ENCODE data around the gene KHDC4. TPM values are rescaled to one million over a fixed set of nuclear protein-coding genes. Genes with fewer than 3 reads are reported as not detected.

The KHDC4 gene
- total and polyA plus RNA-seq, 9 of the 15 experiments (the other 6 are each of a cell fraction or from before 2014, with no cell fraction given): 12.1 to 185 (median 65.6) TPM

DNA sequence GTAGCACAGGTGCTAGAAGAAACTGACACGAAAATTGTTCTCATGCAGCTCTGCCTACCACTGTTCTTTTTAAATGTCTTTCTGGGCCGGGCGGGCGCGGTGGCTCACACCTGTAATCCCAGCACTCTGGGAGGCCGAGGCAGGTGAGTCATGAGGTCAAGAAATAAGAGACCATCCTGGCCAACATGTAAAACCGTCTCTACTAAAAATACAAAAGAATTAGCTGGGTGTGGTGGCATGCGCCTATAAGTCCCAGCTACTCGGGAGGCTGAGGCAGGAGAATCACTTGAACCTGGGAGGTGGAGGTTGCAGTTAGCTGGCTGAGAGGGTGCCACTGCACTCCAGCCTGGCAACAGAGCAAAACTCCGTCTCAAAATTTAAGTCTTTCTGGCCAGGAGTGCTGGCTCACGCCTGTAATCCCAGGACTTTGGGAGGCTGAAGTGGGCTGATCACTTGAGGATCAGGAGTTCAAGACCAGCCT, 22.1 kb downstream of the KHDC4 start (continued):
- TF ChIP-seq VEZF1 (CRISPR knock-in tag; IDR thresholded peaks at IDR 0.05) (no peak), NFE2L1 (tag; IDR thresholded peaks at IDR 0.05; ENCODE audit: borderline replicate concordance, low read depth) (no peak), SMARCA4 (IDR thresholded peaks at IDR 0.05) (no peak), POLR2B (IDR thresholded peaks at IDR 0.05; ENCODE audit: low read depth, partially characterized antibody) (peak; percentile 64), PML (IDR thresholded peaks at IDR 0.05; ENCODE audit: low read length) (0 out of 2 replicates have a peak, but pooled peaks have one; percentile 12), WHSC1 (IDR thresholded peaks at IDR 0.05; ENCODE audit: low read length) (no peak), MYNN (IDR thresholded peaks at IDR 0.05) (no peak), MYNN (CRISPR knock-in tag; IDR thresholded peaks at IDR 0.05) (no peak), ZC3H4 (CRISPR knock-in tag; IDR thresholded peaks at IDR 0.05; ENCODE audit: borderline replicate concordance) (no peak), DDX20 (tag; IDR thresholded peaks at IDR 0.05; ENCODE audit: low read depth) (no peak), RBM17 (IDR thresholded peaks at IDR 0.05; ENCODE audit: borderline replicate concordance, low read depth, low read length) (no peak), PCBP1 (IDR thresholded peaks at IDR 0.05; ENCODE audit: low read depth, low read length, poor library complexity, severe bottlenecking) (no peak), NFE2 (IDR thresholded peaks at IDR 0.05; ENCODE audit: low read depth) (no peak), MYBL2 (IDR thresholded peaks at IDR 0.05; ENCODE audit: low read depth) (no peak), MYBL2 (CRISPR knock-in tag; IDR thresholded peaks at IDR 0.05; ENCODE audit: borderline replicate concordance) (no peak)
- TF ChIP-seq, protein P1, sequence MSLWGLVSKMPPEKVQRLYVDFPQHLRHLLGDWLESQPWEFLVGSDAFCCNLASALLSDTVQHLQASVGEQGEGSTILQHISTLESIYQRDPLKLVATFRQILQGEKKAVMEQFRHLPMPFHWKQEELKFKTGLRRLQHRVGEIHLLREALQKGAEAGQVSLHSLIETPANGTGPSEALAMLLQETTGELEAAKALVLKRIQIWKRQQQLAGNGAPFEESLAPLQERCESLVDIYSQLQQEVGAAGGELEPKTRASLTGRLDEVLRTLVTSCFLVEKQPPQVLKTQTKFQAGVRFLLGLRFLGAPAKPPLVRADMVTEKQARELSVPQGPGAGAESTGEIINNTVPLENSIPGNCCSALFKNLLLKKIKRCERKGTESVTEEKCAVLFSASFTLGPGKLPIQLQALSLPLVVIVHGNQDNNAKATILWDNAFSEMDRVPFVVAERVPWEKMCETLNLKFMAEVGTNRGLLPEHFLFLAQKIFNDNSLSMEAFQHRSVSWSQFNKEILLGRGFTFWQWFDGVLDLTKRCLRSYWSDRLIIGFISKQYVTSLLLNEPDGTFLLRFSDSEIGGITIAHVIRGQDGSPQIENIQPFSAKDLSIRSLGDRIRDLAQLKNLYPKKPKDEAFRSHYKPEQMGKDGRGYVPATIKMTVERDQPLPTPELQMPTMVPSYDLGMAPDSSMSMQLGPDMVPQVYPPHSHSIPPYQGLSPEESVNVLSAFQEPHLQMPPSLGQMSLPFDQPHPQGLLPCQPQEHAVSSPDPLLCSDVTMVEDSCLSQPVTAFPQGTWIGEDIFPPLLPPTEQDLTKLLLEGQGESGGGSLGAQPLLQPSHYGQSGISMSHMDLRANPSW (CRISPR knock-in tag; IDR thresholded peaks at IDR 0.05): no peak
- TF ChIP-seq, protein P2, sequence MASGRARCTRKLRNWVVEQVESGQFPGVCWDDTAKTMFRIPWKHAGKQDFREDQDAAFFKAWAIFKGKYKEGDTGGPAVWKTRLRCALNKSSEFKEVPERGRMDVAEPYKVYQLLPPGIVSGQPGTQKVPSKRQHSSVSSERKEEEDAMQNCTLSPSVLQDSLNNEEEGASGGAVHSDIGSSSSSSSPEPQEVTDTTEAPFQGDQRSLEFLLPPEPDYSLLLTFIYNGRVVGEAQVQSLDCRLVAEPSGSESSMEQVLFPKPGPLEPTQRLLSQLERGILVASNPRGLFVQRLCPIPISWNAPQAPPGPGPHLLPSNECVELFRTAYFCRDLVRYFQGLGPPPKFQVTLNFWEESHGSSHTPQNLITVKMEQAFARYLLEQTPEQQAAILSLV (tag; IDR thresholded peaks at IDR 0.05): no peak
- TF ChIP-seq, protein P3, sequence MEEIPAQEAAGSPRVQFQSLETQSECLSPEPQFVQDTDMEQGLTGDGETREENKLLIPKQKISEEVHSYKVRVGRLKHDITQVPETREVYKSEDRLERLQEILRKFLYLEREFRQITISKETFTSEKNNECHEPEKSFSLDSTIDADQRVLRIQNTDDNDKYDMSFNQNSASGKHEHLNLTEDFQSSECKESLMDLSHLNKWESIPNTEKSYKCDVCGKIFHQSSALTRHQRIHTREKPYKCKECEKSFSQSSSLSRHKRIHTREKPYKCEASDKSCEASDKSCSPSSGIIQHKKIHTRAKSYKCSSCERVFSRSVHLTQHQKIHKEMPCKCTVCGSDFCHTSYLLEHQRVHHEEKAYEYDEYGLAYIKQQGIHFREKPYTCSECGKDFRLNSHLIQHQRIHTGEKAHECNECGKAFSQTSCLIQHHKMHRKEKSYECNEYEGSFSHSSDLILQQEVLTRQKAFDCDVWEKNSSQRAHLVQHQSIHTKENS (CRISPR knock-in tag; IDR thresholded peaks at IDR 0.05): no peak
- TF ChIP-seq, protein P4, sequence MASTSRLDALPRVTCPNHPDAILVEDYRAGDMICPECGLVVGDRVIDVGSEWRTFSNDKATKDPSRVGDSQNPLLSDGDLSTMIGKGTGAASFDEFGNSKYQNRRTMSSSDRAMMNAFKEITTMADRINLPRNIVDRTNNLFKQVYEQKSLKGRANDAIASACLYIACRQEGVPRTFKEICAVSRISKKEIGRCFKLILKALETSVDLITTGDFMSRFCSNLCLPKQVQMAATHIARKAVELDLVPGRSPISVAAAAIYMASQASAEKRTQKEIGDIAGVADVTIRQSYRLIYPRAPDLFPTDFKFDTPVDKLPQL (IDR thresholded peaks at IDR 0.05; ENCODE audit: extremely low read depth, insufficient read length): no peak
- TF ChIP-seq, protein P5, sequence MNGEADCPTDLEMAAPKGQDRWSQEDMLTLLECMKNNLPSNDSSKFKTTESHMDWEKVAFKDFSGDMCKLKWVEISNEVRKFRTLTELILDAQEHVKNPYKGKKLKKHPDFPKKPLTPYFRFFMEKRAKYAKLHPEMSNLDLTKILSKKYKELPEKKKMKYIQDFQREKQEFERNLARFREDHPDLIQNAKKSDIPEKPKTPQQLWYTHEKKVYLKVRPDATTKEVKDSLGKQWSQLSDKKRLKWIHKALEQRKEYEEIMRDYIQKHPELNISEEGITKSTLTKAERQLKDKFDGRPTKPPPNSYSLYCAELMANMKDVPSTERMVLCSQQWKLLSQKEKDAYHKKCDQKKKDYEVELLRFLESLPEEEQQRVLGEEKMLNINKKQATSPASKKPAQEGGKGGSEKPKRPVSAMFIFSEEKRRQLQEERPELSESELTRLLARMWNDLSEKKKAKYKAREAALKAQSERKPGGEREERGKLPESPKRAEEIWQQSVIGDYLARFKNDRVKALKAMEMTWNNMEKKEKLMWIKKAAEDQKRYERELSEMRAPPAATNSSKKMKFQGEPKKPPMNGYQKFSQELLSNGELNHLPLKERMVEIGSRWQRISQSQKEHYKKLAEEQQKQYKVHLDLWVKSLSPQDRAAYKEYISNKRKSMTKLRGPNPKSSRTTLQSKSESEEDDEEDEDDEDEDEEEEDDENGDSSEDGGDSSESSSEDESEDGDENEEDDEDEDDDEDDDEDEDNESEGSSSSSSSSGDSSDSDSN (IDR thresholded peaks at IDR 0.05; ENCODE audit: borderline replicate concordance in 1 of 2, low read depth in 2 of 2, low read length in 2 of 2): no peak

All from K562 (cell line).